ENCODE data around the gene PTGS2. TPM values are rescaled to one million over a fixed set of nuclear protein-coding genes. Genes with fewer than 3 reads are reported as not detected.
A peak's percentile ranks its signal among the peaks of the same experiment; 100 is the strongest.

The PTGS2 gene
- total RNA-seq (2022) (64.2 and 78.2 TPM in 2 replicates), Bru-seq, nascent RNA (percentile 98 among the genes with signal in this experiment), BruChase-seq, experiment 1, labeled RNA remaining after a 6-hour chase (percentile 99 among the genes with signal in this experiment), BruChase-seq, experiment 2, labeled RNA remaining after a 2-hour chase (percentile 100 among the genes with signal in this experiment)
- long read RNA-seq, full-length matches to known transcripts: 19 of 22 reads
- long read RNA-seq, partial matches to known transcripts: 1 of 22 reads
- long read RNA-seq, other reads (novel, unspliced or antisense): 2 of 22 reads

DNA sequence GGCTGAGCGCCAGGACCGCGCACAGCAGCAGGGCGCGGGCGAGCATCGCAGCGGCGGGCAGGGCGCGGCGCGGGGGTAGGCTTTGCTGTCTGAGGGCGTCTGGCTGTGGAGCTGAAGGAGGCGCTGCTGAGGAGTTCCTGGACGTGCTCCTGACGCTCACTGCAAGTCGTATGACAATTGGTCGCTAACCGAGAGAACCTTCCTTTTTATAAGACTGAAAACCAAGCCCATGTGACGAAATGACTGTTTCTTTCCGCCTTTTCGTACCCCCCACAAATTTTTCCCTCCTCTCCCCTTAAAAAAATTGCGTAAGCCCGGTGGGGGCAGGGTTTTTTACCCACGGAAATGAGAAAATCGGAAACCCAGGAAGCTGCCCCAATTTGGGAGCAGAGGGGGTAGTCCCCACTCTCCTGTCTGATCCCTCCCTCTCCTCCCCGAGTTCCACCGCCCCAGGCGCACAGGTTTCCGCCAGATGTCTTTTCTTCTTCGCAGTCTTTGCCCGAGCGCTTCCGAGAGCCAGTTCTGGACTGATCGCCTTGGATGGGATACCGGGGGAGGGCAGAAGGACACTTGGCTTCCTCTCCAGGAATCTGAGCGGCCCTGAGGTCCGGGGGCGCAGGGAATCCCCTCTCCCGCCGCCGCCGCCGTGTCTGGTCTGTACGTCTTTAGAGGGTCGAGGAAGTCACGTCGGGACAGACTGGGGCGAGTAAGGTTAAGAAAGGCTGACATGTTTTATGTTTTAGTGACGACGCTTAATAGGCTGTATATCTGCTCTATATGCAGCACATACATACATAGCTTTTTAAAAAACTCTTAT is at the start of gene PTGS2:
Gene PTGS2 (minus strand): TSS at position 179 of the 817 bp plus-strand sequence. CDS start 133 bp downstream, at position 46.
- CTCF ChIA-PET: interaction anchor here (0.8 to 4.3 kb wide), 8 partner anchors 10 to 306 kb away, joined by 3 to 28 read pairs (median 3); no protein-coding TSS in a partner anchor
- no peaks in the 10 kb centered on the region for H3K9me3 Mint-ChIP-seq (ENCODE audit: low read depth, unreplicated experiment)
- intact Hi-C loops (cut with micrococcal nuclease; ENCODE audit: unreplicated experiment): loop anchor here (2.0 to 5.0 kb wide), 4 partner anchors 62 to 278 kb away; no protein-coding TSS in a partner anchor
- no TSS peak for BruUV-seq (replicated peaks)
- peak; percentile 96 for DNase-seq
- peak within 1 kb of the TSS; percentile 82 for H3K4me3 Mint-ChIP-seq (ENCODE audit: low read depth, unreplicated experiment)
- peaks cover 25% of the 10 kb centered on the region for H3K4me1 Mint-ChIP-seq (ENCODE audit: low read depth, unreplicated experiment)
- H3K27ac Mint-ChIP-seq (ENCODE audit: unreplicated experiment): peak within 1 kb of the TSS; percentile 82
- TF ChIP-seq, protein P1, sequence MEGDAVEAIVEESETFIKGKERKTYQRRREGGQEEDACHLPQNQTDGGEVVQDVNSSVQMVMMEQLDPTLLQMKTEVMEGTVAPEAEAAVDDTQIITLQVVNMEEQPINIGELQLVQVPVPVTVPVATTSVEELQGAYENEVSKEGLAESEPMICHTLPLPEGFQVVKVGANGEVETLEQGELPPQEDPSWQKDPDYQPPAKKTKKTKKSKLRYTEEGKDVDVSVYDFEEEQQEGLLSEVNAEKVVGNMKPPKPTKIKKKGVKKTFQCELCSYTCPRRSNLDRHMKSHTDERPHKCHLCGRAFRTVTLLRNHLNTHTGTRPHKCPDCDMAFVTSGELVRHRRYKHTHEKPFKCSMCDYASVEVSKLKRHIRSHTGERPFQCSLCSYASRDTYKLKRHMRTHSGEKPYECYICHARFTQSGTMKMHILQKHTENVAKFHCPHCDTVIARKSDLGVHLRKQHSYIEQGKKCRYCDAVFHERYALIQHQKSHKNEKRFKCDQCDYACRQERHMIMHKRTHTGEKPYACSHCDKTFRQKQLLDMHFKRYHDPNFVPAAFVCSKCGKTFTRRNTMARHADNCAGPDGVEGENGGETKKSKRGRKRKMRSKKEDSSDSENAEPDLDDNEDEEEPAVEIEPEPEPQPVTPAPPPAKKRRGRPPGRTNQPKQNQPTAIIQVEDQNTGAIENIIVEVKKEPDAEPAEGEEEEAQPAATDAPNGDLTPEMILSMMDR (IDR thresholded peaks at IDR 0.05; ENCODE audit: unreplicated experiment): peak; percentile 70
- H3K36me3 Mint-ChIP-seq (ENCODE audit: insufficient read depth, unreplicated experiment): peaks cover 40% of the 10 kb centered on the region
- no peaks in the 10 kb centered on the region for H3K27me3 Mint-ChIP-seq (ENCODE audit: unreplicated experiment)

DNA sequence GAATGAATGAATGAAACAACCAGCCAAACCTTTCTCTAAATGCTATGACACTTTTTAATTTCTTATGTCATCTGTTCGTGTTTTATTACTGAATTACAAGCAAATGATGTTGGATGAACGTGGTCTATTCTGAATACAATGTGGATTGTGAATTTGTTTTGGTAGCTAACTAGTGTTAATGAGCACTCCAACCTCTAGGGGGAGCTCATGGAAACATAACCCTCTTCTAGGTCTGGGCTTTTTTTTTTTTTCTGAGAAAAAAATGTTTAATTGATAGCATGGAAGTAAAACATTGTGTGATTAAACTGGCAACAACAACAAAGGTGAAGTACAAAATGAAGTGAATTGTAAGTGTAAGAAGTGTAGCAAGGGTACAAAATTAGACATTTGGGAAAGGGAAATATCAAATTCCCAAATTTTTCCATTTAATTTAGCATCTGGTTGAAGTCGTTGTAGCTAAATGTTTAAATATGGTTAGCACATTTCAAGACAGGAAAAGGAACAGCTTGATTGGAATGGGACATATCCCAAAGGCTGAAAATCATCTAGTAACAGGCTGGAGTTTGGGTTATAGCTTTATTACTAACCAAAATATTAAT is 42.6 kb upstream of the PTGS2 start:
- Mint-ChIP-seq H3K4me1 (ENCODE audit: low read depth, unreplicated experiment) (no peaks in the 10 kb centered on the region), H3K27ac (ENCODE audit: unreplicated experiment) (no peak overlapping the region), H3K27me3 (ENCODE audit: unreplicated experiment) (no peaks in the 10 kb centered on the region), H3K4me3 (ENCODE audit: low read depth, unreplicated experiment) (no peak overlapping the region), H3K9me3 (ENCODE audit: low read depth, unreplicated experiment) (peaks cover 2% of the 10 kb centered on the region), H3K36me3 (ENCODE audit: insufficient read depth, unreplicated experiment) (no peaks in the 10 kb centered on the region)
- intact Hi-C loops (cut with micrococcal nuclease; ENCODE audit: unreplicated experiment): loop anchor here (1.0 to 10.0 kb wide), 3 partner anchors 83 to 264 kb away; no protein-coding TSS in a partner anchor
- BruUV-seq (replicated peaks): no TSS peak
- CTCF ChIA-PET: interaction anchor here (0.6 to 1.8 kb wide), 18 partner anchors 8 to 746 kb away, joined by 3 to 40 read pairs (median 4); no protein-coding TSS in a partner anchor
- TF ChIP-seq, protein P1 (IDR thresholded peaks at IDR 0.05; ENCODE audit: unreplicated experiment): peak; percentile 31
- peak; percentile 58 for DNase-seq

DNA sequence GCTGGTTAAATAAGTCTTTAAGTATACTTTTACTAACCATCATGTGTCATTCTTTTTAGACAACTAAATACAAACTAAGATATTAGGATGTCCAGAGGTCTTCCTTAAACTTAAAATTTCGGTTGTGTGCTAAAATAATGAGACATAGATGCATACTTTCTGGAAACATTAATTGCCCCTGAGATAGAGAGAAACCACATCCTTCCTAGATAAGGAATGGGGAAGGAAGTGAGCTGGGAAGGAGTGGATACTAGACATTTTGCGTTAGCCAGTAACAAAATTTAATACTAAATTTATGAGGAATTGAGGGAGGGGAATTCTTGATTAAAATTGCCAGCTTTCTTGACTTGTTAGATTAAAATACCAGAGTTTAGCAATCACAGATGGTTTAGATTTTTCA is 37.1 kb upstream of the PTGS2 start:
- intact Hi-C loops (cut with micrococcal nuclease; ENCODE audit: unreplicated experiment): no loop called here
- H3K4me3 Mint-ChIP-seq (ENCODE audit: low read depth, unreplicated experiment): no peak overlapping the region
- H3K27me3 Mint-ChIP-seq (ENCODE audit: unreplicated experiment): no peaks in the 10 kb centered on the region
- TF ChIP-seq, protein P1 (IDR thresholded peaks at IDR 0.05; ENCODE audit: unreplicated experiment): no peak
- CTCF ChIA-PET: interaction anchor here (1.3 to 1.5 kb wide), 2 partner anchors 14 to 89 kb away, joined by 4 to 5 read pairs; no protein-coding TSS in a partner anchor
- H3K9me3 Mint-ChIP-seq (ENCODE audit: low read depth, unreplicated experiment): no peaks in the 10 kb centered on the region
- peaks cover 8% of the 10 kb centered on the region for H3K4me1 Mint-ChIP-seq (ENCODE audit: low read depth, unreplicated experiment)
- H3K36me3 Mint-ChIP-seq (ENCODE audit: insufficient read depth, unreplicated experiment): no peaks in the 10 kb centered on the region
- H3K27ac Mint-ChIP-seq (ENCODE audit: unreplicated experiment): no peak overlapping the region
- DNase-seq: no peak
- BruUV-seq (replicated peaks): no TSS peak

All from Calu3 (cell line).